DOHH2 (cell line): ENCODE results near the gene SCARB2.

Experiments used
- H3F3A ChIP-seq: fragments of 200-600 bp; sonication (generic), shearing (Covaris generic); 2 replicates; pipeline ENCODE4 v1.6.0; 2016; ENCODE audit warnings: antibody characterized with exemption, mild to moderate bottlenecking; ENCODE audit not compliant: control insufficient read depth, insufficient read depth
- H3K27ac ChIP-seq: fragments of 200-600 bp; sonication (generic); 2 replicates; pipeline ENCODE4 v1.5.1; 2014; ENCODE audit warnings: low read depth, mild to moderate bottlenecking, low read length, moderate library complexity
- H3K27me3 ChIP-seq: fragments of 200-600 bp; sonication (generic); 2 replicates; pipeline ENCODE4 v1.6.1; 2014; ENCODE audit warnings: mild to moderate bottlenecking, low read length, mixed read lengths; ENCODE audit not compliant: control insufficient read depth
- H3K36me3 ChIP-seq: fragments of 200-600 bp; sonication (generic); 2 replicates; pipeline ENCODE4 v1.6.1; 2014; ENCODE audit warnings: mild to moderate bottlenecking, low read length, moderate library complexity, mixed read lengths; ENCODE audit not compliant: control insufficient read depth
- H3K4me1 ChIP-seq: fragments of 200-600 bp; sonication (generic); 2 replicates; pipeline ENCODE4 v1.6.1; 2014; ENCODE audit warnings: mild to moderate bottlenecking, low read length, mixed read lengths; ENCODE audit not compliant: control insufficient read depth
- H3K4me2 ChIP-seq: fragments of 200-600 bp; sonication (generic); 2 replicates; pipeline ENCODE4 v1.6.0; 2014; ENCODE audit warnings: mild to moderate bottlenecking, low read length, moderate library complexity
- H3K4me3 ChIP-seq: fragments of 200-600 bp; sonication (generic); 2 replicates; pipeline ENCODE4 v1.5.1; 2014; ENCODE audit warnings: mild to moderate bottlenecking, low read length, mixed read lengths
- H3K79me2 ChIP-seq: fragments of 200-600 bp; sonication (generic); 2 replicates; pipeline ENCODE4 v1.6.1; 2014; ENCODE audit warnings: mild to moderate bottlenecking, low read length, mixed read lengths; ENCODE audit not compliant: control insufficient read depth
- H3K9me2 ChIP-seq: fragments of 200-600 bp; sonication (generic); replicated peaks from 2 replicates; pipeline ENCODE4 v1.6.1; 2014; ENCODE audit warnings: mild to moderate bottlenecking, low read length, mixed read lengths; ENCODE audit not compliant: control insufficient read depth
- H3K9me3 ChIP-seq: fragments of 200-600 bp; sonication (generic); 2 replicates; pipeline ENCODE4 v1.6.1; 2014; ENCODE audit warnings: antibody characterized with exemption, low read length, mixed read lengths; ENCODE audit not compliant: control insufficient read depth, insufficient read depth
- H4K20me1 ChIP-seq: fragments of 200-600 bp; sonication (generic); 2 replicates; pipeline ENCODE4 v1.6.0; 2014; ENCODE audit warnings: low read depth, mild to moderate bottlenecking, antibody characterized with exemption, low read length, moderate library complexity; ENCODE audit not compliant: control insufficient read depth, insufficient read depth
- CTCF ChIP-seq: fragments of 200-600 bp; sonication (generic); IDR thresholded peaks from one replicate; pipeline ENCODE4 v1.5.1; 2014; ENCODE audit warnings: antibody characterized with exemption, mild to moderate bottlenecking, low read depth, low read length; ENCODE audit not compliant: poor library complexity, severe bottlenecking
- EZH2phosphoT487 ChIP-seq: fragments of 200-600 bp; sonication (generic); IDR thresholded peaks from 2 replicates; pipeline ENCODE4 v1.6.1; 2017; ENCODE audit warnings: borderline replicate concordance, mild to moderate bottlenecking, antibody characterized with exemption, low read length, moderate library complexity, mixed read lengths

SCARB2 gene

GRCh38 chr4:76216975-76217814 is 3.6 kb upstream of the SCARB2 start:
- no peak overlapping the region for H3K4me2 ChIP-seq
- H3K4me3 ChIP-seq, result no peak overlapping the region
- no peaks in the 10 kb centered on the region for H3F3A ChIP-seq
- H3K36me3 ChIP-seq, result no peaks in the 10 kb centered on the region
- no peak overlapping the region for H3K27ac ChIP-seq
- H3K9me2 ChIP-seq, result no peaks in the 10 kb centered on the region
- H4K20me1 ChIP-seq, result no peaks in the 10 kb centered on the region
- H3K9me3 ChIP-seq, result no peaks in the 10 kb centered on the region
- H3K79me2 ChIP-seq, result no peaks in the 10 kb centered on the region
- H3K27me3 ChIP-seq, result peaks cover 34% of the 10 kb centered on the region
- TF ChIP-seq CTCF, result no peak
- no peak for TF ChIP-seq EZH2phosphoT487
- peaks cover 15% of the 10 kb centered on the region for H3K4me1 ChIP-seq

GRCh38 chr4:76216524-76216923 is 2.9 kb upstream of the SCARB2 start:
- Histone ChIP-seq H3K36me3 (no peaks in the 10 kb centered on the region), H3K4me2 (no peak overlapping the region), H3K4me1 (peaks cover 15% of the 10 kb centered on the region), H3K4me3 (no peak overlapping the region), H3K27ac (no peak overlapping the region), H3K9me3 (no peaks in the 10 kb centered on the region), H3K9me2 (no peaks in the 10 kb centered on the region), H4K20me1 (no peaks in the 10 kb centered on the region), H3K27me3 (peaks cover 37% of the 10 kb centered on the region), H3K79me2 (no peaks in the 10 kb centered on the region), H3F3A (no peaks in the 10 kb centered on the region)
- TF ChIP-seq CTCF, result no peak
- TF ChIP-seq EZH2phosphoT487, result no peak

- no peak for TF ChIP-seq EZH2phosphoT487
- TF ChIP-seq CTCF, result no peak
- H3K27me3 ChIP-seq, result peaks cover 37% of the 10 kb centered on the region
- no peaks in the 10 kb centered on the region for H3K9me2 ChIP-seq
- no peaks in the 10 kb centered on the region for H3F3A ChIP-seq
- H3K9me3 ChIP-seq, result no peaks in the 10 kb centered on the region
- H3K4me1 ChIP-seq, result peaks cover 15% of the 10 kb centered on the region
- no peak overlapping the region for H3K4me3 ChIP-seq
- no peaks in the 10 kb centered on the region for H3K79me2 ChIP-seq
- H3K27ac ChIP-seq, result no peak overlapping the region
- H3K36me3 ChIP-seq, result no peaks in the 10 kb centered on the region
- no peaks in the 10 kb centered on the region for H4K20me1 ChIP-seq
- no peak overlapping the region for H3K4me2 ChIP-seq
Measured at GRCh38 chr4:76215077-76215476, 1.5 kb upstream of the SCARB2 start.
